ENCODE results near the gene CREBRF.
"Not testable (repeated sequence)": the region's sequence is repeated elsewhere in the genome, so short reads cannot be mapped to it uniquely, and the experiment has no call there.

CREBRF gene

GRCh38 chr5:173055983-173056782 is at the start of gene CREBRF:
Gene CREBRF, plus strand, starts transcription at chr5:173056352. Its CDS starts 24,424 bp downstream, at chr5:173080776.
- peak; percentile 97 for DNase-seq

DNA sequence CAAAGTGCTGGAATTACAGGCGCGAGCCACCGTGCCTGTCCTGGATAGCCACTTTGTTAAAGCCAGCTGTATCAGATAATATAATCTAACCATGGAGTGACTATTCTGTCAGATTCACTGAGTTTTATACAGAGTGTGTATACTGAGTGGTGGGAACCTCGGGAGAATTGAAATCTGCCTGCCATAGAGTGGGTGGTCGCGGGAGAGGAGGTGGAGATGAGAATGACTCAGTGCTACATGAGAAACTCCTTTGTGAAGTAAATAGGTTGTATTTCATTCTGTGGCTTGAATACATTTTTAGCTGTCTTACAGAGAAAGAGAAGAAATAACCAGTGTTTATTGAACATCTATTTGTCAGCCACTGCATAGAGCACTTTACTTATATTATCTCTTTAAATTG is 46.1 kb upstream of the CREBRF start:
- DNase-seq: no peak

- DNase-seq: no peak
Measured at GRCh38 chr5:173010547-173011464, 45.3 kb upstream of the CREBRF start.

DNA sequence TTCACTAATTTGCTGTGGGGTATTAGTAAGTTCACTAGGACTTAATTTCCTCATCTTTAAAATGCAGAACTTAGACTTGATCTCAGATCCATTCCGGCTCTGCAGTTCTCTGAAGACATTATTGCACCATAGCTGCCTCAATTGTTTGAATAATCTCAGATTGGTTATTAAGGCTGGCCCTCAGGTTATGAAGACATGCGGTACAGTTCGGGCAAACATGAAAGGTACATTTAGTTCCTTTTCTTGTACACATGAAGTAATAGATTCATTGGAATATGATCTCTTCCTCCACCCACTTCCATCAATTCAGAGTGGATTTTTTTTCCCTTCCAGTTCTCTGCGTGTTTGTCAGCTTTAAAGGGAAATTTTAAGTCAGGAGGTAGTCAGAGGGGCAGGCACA is 44.6 kb upstream of the CREBRF start:
- no peak for DNase-seq

DNA sequence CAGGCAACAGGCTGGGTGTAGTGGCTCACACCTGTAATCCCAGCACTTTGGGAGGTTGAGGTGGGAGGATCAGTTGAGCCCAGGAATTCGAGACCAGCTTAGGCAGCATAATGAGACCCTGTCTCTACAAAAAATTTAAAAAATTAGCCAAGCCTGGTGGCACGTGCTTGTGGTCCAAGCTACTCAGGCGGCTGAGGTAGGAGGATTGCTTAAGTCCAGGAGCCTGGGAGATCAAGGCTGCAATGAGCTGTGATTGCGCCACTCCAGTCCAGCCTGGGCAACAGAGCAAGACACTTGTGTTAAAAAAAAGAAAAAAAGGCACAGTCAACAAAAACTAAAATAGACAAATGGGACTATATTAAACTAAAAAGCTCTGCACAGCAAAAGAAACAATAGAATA is 43.3 kb upstream of the CREBRF start:
- DNase-seq: no peak

DNA sequence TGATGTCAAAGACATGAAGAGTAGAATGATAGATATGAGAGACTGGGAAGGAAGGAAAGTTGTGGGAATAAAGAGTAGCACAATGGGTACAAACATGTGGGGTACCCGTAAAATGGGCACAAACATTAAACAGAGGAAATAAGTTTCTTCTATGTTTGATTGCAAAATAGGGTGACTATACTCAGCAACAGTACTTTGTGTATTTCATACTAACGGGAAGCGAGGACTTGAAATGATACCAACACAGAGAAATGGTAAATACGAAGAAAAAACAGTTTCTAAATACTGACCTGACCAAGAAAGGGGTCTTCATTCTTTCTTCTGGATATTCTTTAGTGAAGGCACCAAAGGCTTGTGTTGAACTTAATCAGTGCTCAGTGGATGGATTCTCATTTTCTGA is 41.5 kb upstream of the CREBRF start:
- DNase-seq: no peak

- no peak for DNase-seq
Measured at GRCh38 chr5:173015192-173015591, 41.0 kb upstream of the CREBRF start.

- DNase-seq: no peak
Measured at GRCh38 chr5:173015598-173016455, 40.3 kb upstream of the CREBRF start.

DNA sequence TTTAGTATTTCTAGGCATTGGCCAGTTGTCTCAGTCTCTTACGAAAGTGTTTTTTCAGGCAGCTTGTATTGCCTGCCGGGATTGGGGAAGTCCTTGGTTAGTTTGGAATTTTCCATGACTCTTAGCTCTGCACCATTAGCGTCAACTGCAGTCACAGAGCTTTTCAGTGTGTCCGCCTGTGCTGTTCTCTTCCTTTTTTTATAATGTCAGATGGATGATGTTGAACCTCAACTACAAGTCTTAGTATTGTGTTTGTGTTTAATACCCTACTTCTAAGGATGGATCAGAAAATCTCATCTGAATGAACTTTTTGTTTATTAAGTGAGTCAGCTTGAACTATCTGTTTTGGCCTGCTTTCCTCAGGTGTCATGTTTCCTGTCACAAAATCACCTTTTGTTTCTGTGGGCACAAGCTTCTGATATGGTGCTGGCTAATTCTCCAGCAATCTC is 39.5 kb upstream of the CREBRF start:
- DNase-seq: no peak

DNA sequence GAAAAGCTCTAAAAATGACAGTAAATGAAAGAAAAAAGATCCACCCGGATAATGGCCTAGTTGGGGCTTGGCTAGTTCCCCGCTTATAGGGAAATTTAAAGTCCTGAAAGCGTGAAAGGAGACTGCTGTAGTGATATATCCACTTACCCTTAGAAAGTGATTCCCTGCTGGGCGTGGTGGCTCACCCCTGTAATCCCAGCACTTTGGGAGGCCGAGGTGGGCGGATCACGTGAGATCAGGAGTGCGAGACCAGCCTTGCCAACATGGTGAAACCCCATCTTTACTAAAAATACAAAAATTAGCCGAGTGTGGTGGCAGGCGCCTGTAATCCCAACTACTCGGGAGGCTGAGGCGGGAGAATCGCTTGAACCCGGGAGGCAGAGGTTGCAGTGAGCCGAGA is 39.1 kb upstream of the CREBRF start:
- not testable (repeated sequence) for DNase-seq

- no peak for DNase-seq
Measured at GRCh38 chr5:173018358-173018757, 37.8 kb upstream of the CREBRF start.

GRCh38 chr5:173020154-173020581 is 36.0 kb upstream of the CREBRF start:
- no peak for DNase-seq

GRCh38 chr5:173020643-173021042 is 35.5 kb upstream of the CREBRF start:
- DNase-seq: no peak

DNA sequence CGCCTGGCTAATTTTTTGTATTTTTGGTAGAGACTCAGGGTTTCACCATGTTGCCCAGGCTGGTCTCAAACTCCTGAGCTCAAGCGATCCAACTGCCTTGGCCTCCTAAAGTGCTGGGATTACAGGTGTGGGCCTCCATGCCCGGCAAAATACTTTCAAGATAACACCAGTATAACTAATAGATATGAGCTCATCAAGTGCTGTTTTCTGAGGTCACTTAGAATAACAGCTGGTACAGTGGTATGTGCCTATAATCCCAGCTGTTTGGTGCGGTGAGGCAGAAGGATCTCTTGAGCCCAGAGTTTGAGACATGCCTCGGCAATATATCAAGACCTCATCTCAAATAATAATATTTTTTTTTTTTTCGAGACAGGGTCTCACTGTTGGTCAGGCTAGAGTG is 30.5 kb upstream of the CREBRF start:
- no peak for DNase-seq

DNA sequence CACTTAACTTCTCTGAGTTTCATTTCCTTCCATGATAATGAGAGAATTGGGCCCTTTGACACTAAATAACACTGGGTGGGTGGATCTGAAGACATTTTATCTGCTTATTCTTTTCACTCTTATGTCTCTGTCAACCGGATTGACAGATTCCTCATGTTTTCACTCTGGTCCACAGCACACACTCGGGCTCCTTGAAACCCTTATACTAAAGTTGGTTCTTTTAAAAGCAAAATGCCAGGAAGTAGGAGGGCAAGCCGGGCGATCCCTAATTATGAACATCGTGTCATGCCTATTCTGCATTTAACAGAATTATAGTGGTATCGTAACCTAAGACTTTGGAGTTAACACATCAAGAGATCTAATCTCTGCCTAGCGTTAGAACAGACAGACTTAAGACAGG is 28.2 kb upstream of the CREBRF start:
- no peak for DNase-seq

DNA sequence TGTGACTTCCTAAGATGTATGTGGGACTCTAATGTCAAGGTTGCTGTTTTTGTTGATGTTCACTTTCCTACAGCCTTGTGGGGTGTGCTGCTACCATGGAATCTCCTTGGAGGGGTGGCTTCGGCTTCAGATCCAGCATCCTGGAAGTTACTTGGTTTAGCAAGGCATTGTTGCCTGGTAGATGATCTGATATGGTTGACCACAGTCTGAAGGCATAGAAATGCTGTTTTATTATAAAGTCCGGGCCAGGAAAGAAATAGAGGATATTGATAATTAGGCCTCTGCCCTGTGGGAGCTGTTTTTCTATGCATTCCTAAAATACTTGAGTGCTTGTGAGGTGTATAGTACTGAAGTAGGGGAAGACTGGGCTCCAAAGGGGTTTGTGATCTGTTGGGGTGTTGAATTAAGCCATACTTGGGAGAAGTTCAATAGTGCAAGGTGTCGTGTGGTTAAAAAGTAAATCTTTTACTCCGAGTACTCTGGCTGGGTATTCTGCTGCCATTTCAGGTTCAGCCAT is 27.3 kb upstream of the CREBRF start:
- DNase-seq: no peak

GRCh38 chr5:173029499-173029921 is 26.6 kb upstream of the CREBRF start:
- no peak for DNase-seq

DNA sequence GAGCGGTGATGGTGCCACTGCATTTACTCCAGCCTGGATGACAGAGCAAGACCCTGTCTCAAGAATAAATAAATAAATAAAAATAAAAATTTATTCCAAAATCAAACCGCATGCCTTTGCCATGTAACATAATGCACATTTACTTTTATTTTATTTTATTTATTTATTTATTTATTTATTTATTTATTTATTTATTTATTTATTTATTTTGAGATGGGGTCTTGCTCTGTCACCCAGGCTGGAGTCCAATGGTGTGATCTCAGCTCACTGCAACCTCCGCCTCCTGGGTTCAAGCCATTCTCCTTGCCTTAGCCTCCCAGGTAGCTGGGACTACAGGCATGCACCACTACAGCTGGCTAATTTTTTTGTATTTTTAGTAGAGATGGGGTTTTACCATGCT is 24.1 kb upstream of the CREBRF start:
- DNase-seq: not testable (repeated sequence)

- DNase-seq: no peak
Measured at GRCh38 chr5:173032730-173033129, 23.4 kb upstream of the CREBRF start.

- no peak for DNase-seq
Measured at GRCh38 chr5:173033923-173034322, 22.2 kb upstream of the CREBRF start.

DNA sequence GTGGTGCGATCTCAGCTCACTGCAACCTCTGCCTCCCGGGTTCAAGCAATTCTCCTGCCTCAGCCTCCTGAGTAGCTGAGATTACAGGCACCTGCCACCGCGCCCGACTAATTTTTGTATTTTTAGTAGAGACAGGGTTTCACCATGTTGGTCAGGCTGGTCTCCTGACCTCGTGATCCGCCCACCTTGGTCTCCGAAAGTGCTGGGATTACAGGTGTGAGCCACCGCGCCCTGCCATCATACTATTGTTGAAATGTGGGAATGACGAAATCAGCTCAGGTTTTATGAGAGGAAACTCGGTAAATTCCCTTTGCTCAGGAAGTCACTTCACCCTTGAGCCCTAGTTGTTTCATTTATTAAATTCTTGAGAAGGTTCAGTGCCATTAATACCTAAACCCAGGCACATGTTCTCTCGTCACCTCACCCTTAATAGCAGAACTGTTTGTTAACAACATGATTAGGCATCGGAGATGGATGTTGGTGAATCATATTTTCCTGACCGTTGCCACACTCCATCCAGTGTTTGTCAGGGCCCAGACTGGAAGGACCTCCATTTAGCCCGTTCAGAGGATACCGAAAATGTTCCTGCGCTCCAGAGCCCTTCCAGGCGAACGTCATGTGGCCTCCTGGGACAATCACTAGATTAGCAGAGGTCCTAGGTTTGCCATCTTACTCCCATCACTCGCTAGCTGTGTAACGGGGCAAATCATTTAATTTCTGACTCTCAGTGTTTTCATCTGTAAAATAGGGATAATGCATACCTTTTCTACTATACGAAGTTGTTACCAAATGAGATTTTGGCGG is 20.0 kb upstream of the CREBRF start:
- DNase-seq: peak; percentile 29 to 40

DNA sequence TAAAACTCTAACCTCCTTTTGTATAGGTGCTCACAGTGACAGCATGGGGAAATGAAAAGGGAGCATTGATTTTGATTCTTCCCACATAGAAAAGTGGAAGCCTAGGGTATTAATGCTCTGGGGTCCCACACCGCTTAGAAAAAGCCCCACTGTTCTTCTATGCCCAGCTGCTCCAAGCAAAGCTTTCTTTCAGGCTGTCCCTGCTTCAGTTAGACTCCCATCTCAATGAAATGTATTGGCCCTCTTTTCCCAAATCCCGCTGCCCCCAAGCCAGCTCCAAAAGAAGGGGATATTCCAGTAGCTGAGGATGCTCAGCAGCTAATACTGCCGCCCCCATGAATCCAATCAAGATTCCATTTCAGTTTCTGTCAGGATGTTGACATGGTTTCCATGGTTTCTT is 17.0 kb upstream of the CREBRF start:
- no peak for DNase-seq
